ENCODE results near the gene ING4.

The ING4 gene

GRCh38 chr12:6635856-6636531 is 26.9 kb downstream of the ING4 start, which contains the start of gene LPAR5:
Gene LPAR5 (minus strand): TSS chr12:6635959. CDS start chr12:6621248, 14,711 bp downstream.
- H3K27me3 ChIP-seq (ENCODE audit: insufficient read depth, low read length, poor library complexity, severe bottlenecking): no peaks in the 10 kb centered on the region
- H3K4me3 ChIP-seq (ENCODE audit: low read length, poor library complexity, severe bottlenecking): peak within 1 kb of the TSS; percentile 71
- H3K4me2 ChIP-seq (ENCODE audit: low read depth, low read length, poor library complexity, severe bottlenecking): peak within 1 kb of the TSS; percentile 91
- peak within 1 kb of the TSS; percentile 16 for H2AFZ ChIP-seq (ENCODE audit: low read length)
- peaks cover 86% of the 10 kb centered on the region for H3K4me1 ChIP-seq (ENCODE audit: insufficient read depth, low read length, poor library complexity, severe bottlenecking)
- H4K20me1 ChIP-seq (ENCODE audit: insufficient read depth, low read length, poor library complexity, severe bottlenecking): no peaks in the 10 kb centered on the region
- no peaks in the 10 kb centered on the region for H3K9me2 ChIP-seq (replicated peaks; ENCODE audit: low read depth, low read length)
- H3K9ac ChIP-seq (ENCODE audit: low read depth, low read length, poor library complexity, severe bottlenecking): peak within 1 kb of the TSS; percentile 84
- H3F3A ChIP-seq (ENCODE audit: low read depth): peaks cover 6% of the 10 kb centered on the region
- peaks cover 29% of the 10 kb centered on the region for H3K79me2 ChIP-seq (ENCODE audit: insufficient read depth, low read length)
- TF ChIP-seq CTCF (conservative IDR thresholded peaks at IDR 0.05; ENCODE audit: low read length) (no peak), EZH2phosphoT487 (IDR thresholded peaks at IDR 0.05; ENCODE audit: borderline replicate concordance) (no peak)
- H3K9me3 ChIP-seq (ENCODE audit: insufficient read depth, low read depth, low read length): no peaks in the 10 kb centered on the region
- no peaks in the 10 kb centered on the region for H3K36me3 ChIP-seq (ENCODE audit: insufficient read depth, low read length)

GRCh38 chr12:6635375-6635855 is 27.5 kb downstream of the ING4 start:
- Histone ChIP-seq H2AFZ (ENCODE audit: low read length) (peak overlapping the region; percentile 16; the same call in 1 of the 2 replicates), H3K9me3 (ENCODE audit: insufficient read depth, low read depth, low read length) (no peaks in the 10 kb centered on the region), H3F3A (ENCODE audit: low read depth) (peaks cover 6% of the 10 kb centered on the region), H3K27me3 (ENCODE audit: insufficient read depth, low read length, poor library complexity, severe bottlenecking) (no peaks in the 10 kb centered on the region), H3K36me3 (ENCODE audit: insufficient read depth, low read length) (no peaks in the 10 kb centered on the region), H3K4me2 (ENCODE audit: low read depth, low read length, poor library complexity, severe bottlenecking) (peak overlapping the region; percentile 91), H3K4me3 (ENCODE audit: low read length, poor library complexity, severe bottlenecking) (peak overlapping the region; percentile 71), H3K79me2 (ENCODE audit: insufficient read depth, low read length) (peaks cover 35% of the 10 kb centered on the region), H3K4me1 (ENCODE audit: insufficient read depth, low read length, poor library complexity, severe bottlenecking) (peaks cover 86% of the 10 kb centered on the region), H3K9me2 (replicated peaks; ENCODE audit: low read depth, low read length) (no peaks in the 10 kb centered on the region), H4K20me1 (ENCODE audit: insufficient read depth, low read length, poor library complexity, severe bottlenecking) (no peaks in the 10 kb centered on the region), H3K9ac (ENCODE audit: low read depth, low read length, poor library complexity, severe bottlenecking) (peak overlapping the region; percentile 84)
- TF ChIP-seq CTCF (conservative IDR thresholded peaks at IDR 0.05; ENCODE audit: low read length): no peak
- no peak for TF ChIP-seq EZH2phosphoT487 (IDR thresholded peaks at IDR 0.05; ENCODE audit: borderline replicate concordance)

GRCh38 chr12:6632026-6632983 is 30.6 kb downstream of the ING4 start:
- Histone ChIP-seq H3K4me1 (ENCODE audit: insufficient read depth, low read length, poor library complexity, severe bottlenecking) (peaks cover 68% of the 10 kb centered on the region), H3K4me3 (ENCODE audit: low read length, poor library complexity, severe bottlenecking) (peak overlapping the region; percentile 70), H2AFZ (ENCODE audit: low read length) (no peak overlapping the region), H3F3A (ENCODE audit: low read depth) (peaks cover 6% of the 10 kb centered on the region), H4K20me1 (ENCODE audit: insufficient read depth, low read length, poor library complexity, severe bottlenecking) (no peaks in the 10 kb centered on the region), H3K79me2 (ENCODE audit: insufficient read depth, low read length) (peaks cover 46% of the 10 kb centered on the region), H3K9me2 (replicated peaks; ENCODE audit: low read depth, low read length) (no peaks in the 10 kb centered on the region), H3K36me3 (ENCODE audit: insufficient read depth, low read length) (no peaks in the 10 kb centered on the region), H3K27me3 (ENCODE audit: insufficient read depth, low read length, poor library complexity, severe bottlenecking) (no peaks in the 10 kb centered on the region), H3K9me3 (ENCODE audit: insufficient read depth, low read depth, low read length) (no peaks in the 10 kb centered on the region), H3K9ac (ENCODE audit: low read depth, low read length, poor library complexity, severe bottlenecking) (peak overlapping the region; percentile 84), H3K4me2 (ENCODE audit: low read depth, low read length, poor library complexity, severe bottlenecking) (peak overlapping the region; percentile 91)
- no peak for TF ChIP-seq EZH2phosphoT487 (IDR thresholded peaks at IDR 0.05; ENCODE audit: borderline replicate concordance)
- TF ChIP-seq CTCF (conservative IDR thresholded peaks at IDR 0.05; ENCODE audit: low read length): no peak

Data from Loucy (cell line).